GM21447 (cell line): ENCODE measurements around the gene NPEPL1.

ENCODE experiments used
- ATAC-seq: cut with Tn5 transposase; IDR thresholded peaks from one replicate; pipeline ENCODE4 v1.9.1; 2021; ENCODE audit not compliant: unreplicated experiment

The NPEPL1 gene

DNA sequence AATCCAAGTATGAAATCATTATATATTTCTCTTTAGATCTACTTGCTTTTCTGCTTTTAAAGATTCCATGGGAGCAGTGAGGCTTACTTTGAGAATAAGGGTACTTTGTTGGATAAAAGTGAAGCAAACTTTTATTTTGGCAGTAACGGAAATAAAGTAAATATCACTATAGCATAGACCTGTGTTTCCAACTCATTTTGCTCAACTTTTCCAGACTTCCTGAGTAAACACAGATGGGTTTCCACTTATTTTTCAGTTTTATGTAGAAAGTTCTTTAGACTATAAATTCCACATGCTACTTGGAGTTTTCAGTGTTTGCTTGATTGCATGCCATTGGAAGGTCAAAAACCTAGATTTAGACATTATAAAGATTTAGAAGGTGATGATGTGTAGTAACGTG lies 35.3 kb upstream of the NPEPL1 start:
- no peak for ATAC-seq

DNA sequence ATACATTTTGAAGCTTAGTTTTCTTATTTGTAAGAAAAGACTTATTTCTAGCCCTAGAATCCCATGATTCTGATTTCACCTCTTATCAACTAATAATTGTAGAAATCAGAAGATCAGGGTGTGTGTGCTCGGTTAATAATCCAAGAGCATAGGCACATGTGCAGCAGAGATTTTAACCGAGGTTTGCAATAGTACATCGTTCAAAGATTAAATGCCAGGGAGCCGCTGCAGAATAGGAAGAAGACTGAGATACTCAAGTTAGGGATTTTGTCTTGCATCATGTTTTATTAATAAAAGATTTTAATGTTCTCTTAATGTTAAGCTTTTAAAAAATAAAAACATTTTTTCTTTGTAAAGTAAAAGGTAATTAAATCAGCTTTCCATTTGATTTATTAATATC lies 34.6 kb upstream of the NPEPL1 start:
- ATAC-seq, result no peak

DNA sequence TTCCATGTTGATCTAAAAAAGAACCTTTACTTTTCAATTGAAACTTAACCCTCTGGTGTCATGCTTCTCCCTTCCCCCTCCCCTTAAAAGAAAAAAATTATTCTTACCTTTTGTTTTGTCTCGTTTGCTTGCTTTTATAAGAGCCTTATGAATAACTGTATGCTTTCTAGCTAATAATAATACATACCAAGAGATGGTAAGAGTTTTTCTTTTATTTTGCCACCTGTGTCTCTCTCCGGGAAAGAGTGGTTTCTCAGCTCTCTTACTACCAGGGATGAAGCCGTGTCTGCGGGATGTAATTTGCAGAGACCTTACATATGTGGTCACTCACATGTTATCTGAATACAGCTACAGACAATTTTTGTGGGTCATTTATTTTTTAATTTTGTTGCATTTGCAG lies 33.8 kb upstream of the NPEPL1 start:
- no peak for ATAC-seq

DNA sequence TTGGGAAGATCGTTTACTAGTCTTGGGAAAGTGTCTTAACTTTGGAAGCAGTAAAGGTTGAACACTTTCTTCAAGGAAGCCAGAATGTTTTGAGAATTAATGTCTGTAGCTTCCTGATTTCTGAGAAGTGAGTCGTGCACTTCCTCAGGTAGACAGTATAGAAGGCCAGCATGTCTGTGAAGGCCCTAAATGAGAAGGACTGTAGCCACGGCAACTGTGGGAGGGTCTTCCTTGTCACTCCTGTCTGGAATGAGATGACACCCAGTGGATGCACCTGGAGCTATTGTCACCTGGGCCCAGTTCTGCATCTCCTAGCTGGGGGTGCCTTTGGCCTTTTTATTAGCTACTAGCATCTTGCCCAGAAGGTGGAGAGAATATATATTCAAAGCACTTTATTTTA lies 32.8 kb upstream of the NPEPL1 start:
- no peak for ATAC-seq

DNA sequence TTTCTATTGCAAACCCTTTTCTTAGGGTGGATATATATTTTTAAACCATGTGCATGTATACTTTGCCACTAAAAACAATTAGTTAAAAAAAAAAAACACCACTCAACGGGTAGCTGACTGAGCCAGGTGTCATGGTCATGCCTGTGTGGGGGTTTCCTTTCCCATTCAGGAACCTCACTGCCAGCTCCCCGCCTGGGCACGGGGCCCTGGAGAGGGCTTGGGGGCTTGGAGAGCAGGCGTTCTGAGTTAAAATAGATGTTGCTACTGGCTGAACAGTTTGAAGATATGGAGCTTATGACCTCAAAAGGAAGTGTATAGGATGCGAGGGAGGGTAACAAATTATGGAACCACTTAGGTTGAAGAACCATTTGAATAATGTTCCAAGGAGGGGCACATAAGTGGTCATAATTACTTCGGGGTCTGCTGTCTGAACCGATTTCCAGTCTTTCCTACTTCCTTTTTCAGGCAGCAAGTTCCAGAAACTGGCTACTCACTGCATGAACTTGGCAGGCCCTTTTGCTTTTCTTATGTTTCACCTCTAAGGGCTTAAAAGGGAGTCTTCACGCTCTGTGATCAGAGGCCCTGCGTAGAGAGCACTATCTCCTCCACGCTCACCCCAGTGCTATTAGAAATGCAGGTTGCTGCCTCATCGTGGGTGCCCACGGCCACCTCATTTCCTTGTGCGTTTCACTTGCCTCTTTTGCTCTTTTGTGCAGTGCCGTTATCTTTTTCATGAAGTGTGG lies 31.6 kb upstream of the NPEPL1 start:
- ATAC-seq, result no peak

DNA sequence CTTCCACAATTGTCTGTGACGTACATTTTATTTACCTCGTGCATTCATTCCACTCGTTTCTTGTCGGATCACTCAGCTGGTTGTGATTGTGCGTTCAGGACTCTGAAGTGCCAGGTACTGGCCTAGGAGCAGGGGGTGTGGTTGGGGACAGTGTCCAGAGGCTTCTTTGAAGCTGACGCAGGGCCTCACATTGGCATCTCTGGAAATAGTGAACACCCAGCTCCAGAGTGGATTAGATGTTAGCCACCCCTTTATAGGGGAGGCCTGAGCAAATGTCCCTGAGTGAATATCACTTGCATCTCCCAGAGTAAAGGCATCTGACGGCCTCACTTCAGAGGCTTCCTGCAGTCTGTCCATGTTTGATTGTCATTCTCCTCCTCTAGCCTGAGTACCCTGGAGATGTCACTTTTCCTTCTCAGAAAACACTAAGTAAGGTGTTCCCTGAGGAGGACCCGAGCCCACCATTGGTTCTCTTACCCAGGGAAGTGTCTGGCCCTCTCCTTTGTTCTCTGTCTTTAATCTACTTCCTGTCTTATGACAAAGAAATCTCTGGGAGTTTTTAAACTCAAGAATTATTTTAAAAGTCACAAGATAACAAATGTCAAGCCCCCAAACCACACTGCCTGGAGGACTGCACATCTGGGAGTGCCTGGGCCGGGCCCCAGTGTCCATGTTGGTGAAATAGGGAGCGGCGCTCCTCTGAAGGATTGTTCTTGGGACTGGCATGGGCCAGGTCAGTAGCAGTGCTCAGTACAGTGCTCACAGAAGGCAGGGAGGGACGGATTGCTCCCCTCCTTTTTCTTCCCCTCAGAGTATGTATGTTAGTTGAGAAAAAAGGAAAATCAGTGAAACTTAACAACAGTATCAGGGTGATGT lies 30.8 kb upstream of the NPEPL1 start:
- ATAC-seq, result no peak

DNA sequence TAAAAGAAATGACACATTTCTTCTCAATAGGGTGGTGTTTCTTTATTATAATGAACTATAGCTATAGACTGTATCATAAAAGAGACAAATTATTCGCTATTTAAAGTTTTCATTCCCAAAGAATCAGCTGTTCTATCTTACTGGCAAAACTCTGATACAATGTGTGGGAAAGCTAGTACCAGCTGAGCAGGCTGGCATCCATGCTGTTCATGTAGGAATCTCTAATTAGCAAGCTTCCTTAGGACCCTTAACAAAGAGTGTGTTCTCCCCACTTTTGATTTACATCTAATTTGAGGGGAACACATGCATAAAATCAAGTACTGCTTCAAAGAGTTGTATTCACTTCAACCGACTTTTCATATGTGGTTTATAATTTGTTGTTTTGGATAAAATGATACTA lies 28.3 kb upstream of the NPEPL1 start:
- no peak for ATAC-seq

DNA sequence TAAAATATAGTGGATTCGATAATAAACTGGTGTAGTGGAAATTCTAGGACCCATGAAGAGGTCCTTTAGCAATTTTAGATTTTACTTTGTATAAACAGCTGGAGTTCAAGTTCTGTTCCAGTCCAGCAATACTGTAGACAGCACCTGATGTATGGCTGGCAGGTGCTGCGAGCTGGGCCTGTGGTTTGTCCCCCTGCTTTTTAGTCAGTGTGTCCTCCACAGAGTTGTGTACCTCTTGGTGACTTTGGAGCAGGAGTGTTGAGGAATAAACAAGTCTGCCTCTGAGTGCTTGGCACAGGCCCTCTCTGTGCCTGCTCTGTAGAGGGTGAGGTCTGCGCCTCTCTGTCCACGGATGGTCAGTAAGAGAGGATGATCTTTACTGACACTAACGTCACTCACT lies 27.7 kb upstream of the NPEPL1 start:
- no peak for ATAC-seq

DNA sequence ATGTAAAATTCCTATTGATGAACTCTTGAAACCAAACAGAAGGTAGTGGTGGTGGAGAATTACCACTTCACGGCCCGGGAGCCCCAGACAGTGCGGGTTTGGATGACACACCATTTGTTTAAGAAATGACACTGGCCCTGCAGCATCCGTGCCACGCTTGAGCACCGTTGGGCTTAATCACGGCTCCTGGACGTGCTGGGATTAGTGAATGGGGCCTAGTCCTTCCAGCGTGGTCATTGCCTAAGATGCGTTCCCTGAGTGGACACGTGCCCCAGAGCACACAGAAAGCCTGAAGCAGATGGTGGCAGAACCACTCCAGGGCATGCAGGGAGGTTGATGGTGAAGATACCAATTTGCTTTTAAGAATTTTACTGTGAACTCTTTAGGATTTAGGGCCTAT lies 27.0 kb upstream of the NPEPL1 start:
- no peak for ATAC-seq

DNA sequence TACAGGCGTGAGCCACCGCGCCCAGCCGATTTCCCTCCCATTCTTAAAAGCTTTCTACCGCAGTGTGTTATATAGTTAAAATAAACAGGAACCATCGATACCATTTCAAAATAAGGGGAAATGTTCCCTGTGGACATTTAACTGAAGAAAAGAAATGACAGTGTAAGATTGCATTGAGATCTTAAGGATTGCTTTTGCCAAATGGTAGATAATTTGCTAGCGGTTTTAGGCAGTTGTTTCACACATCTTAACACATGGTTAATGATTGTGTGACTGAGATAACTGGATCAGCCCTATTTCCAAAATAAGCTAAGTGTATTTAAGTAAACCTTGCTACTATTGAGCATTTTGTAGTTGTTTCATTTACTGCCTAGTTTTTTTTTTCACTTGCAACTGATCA lies 25.9 kb upstream of the NPEPL1 start:
- no peak for ATAC-seq

DNA sequence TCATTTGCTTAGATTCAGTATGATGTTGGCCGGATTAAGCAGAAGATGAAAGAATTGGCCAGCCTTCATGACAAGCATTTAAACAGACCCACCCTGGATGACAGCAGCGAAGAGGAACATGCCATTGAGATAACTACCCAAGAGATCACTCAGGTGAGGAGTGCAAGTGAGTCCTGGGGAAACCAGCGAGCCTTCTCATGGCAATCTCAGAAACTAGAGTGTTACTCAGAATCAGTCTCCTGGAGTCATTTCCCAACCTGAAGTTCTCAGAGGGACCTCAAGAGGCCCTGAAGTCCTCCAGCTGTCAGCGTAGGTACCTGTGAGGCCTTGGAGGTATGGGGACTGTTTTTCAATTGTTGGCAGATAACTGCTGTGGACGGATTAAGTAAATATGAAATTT lies 24.6 kb upstream of the NPEPL1 start:
- no peak for ATAC-seq

DNA sequence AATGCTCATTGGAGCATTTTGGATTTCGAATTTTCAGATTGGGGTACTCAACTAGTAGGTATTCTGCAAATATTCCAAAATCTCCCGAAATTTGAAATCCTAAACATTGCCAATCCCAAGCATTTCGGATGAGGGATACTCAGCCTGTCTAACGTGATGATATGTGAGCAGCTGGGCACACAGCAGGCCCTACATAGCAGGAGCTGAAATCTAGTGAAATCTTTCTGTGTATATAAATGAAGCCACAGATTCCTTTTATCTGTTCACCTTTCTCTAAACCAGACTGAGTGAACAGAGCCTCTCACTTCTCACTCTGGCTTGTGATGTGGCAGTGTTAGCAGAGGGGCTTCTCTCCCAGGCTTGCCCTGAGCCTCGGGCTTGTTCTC lies 23.7 kb upstream of the NPEPL1 start:
- no peak for ATAC-seq

DNA sequence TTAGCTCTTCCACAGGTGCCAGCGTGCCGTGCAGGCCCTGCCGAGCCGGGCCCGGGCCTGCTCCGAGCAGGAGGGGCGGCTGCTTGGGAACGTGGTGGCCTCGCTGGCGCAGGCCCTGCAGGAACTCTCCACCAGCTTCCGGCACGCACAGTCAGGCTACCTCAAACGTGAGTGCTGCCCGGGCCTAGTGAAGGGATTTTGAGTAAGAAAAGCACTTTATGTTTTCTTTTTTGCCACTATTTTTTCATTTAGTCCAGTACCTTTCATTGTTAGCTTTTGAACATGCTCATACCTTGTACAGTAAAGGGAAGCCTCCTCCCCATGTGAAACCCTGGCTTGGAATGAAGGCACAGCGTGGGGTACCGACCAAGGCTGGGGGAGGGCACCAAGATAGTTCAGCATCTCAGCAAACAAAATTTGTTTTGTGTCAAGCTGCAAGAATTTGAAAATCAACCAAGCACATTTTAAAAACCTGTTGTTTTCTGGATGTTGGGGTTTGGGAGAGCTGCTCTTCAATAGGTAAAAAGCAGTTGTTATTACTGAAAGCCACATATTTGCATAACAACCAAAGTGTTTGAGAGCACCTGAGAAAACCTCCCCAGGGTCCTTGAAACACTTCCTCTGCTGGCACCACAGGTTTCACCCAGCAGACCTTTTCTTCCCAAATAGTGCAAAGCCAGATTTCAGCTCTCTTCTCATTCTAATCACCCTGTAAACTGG lies 23.2 kb upstream of the NPEPL1 start:
- peak; percentile 87 for ATAC-seq

DNA sequence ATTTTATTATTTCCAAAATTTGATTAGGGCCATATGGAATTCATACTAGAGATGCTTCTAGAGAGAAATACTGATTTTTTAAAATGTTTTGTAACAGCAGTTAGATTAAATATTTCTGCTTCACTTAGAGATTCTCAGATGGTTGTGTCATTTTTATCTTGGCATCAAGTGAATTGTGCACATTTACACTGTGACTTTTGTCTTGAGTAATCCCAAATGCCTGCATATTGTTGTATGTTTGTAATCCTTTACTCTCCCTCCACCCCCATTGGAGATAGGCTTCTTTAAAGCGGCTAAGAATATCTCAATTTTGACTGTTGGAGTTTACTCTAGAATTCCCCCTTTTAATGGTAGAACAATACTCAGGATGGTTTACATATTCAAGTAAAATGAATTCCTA lies 22.5 kb upstream of the NPEPL1 start:
- no peak for ATAC-seq

DNA sequence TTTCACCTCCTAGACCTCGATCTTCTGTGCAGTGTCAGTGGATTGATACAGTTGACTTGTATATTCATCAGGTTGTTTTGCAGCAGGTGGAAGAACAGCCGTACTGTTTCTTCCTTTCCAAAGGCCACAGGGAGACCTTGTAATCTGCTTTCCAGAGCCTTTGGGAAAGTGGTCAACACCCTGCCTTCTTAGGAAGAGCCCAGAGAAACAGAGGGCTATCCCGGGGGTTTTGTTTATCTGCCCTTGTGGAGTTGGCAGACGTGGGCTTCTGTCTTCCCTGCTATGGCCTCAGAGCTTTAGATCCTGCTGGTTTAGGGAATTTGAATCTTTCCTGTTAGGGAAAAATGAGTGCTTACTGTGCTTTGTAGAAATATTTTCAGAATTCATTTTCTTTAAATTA lies 21.9 kb upstream of the NPEPL1 start:
- ATAC-seq, result no peak

DNA sequence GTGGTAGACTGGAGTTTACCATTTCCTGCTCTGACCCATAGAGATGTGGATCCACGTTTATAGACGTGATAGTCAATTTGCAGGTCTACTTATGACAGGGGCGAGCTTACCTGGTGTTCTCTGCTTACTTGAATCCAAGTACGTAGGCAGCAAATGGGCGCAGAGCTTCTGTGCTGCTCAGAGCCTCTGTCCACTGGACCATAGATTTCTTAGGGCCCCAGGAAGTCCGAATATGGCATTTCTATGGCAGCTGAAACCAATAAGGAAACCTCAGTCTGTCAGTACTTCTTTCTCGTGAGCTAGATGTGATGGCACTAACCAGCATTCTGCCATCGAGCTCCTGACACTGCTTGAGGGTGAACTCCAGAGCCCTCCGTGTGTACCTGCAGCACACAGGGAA lies 19.5 kb upstream of the NPEPL1 start:
- no peak for ATAC-seq

DNA sequence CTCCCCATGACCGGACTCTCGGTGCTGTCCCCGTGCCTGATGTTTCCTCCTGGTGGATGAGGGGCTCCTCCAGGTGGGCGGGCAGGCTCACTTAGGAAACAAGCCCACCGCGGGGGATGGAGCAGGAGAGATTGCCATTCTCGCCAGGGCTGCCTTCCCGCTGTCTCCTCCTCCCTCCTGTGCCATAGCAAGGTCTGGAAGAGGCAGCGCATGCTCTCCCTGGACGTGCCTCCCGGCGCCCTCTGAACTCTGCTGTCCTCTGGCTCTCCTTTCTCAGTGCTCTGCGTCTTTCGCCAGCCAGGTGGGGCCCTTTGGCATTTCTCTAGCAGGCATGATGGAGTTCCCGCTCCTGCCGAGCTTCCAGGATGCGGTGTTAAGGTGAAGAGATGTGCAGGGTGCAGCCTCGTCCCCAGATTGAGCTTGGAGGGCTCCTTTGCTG lies 17.4 kb upstream of the NPEPL1 start:
- ATAC-seq, result no peak

DNA sequence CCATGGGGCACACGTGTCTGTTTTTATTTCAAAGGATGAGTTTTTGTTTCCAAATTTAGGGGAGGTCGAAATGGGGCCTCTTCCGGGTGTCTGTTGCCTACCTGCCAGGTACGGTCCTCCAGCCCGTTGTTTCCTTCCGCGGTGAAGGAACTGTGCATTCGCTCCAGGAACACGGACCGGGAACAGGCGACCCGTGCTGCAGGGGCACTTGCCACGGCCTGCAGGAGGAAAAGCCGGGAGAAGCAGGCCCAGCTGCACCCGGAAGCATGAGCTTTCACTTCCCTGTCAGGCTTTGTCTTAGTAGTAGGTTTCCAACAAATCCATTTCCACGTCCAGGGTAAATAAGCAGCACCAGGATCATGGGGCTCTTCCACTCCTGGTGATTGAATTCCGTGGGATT lies 17.0 kb upstream of the NPEPL1 start:
- ATAC-seq, result no peak

DNA sequence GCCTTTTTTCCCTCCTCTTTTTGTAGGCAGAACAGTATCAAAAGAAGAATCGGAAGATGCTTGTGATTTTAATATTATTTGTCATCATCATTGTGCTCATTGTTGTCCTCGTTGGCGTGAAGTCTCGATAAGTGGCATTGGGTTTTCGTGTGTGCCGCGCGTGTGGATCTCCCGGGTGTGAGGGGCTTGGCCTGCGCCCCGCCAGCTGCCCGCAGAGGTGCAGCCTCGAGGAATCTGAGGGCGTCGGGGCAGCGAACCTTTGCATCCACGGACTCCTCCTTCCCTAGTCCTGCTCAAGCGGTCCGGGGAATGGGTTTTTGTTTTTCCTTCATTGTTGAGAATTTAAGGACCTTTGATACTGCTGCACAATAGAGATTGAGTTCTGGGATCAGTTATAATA lies 16.4 kb upstream of the NPEPL1 start:
- no peak for ATAC-seq

DNA sequence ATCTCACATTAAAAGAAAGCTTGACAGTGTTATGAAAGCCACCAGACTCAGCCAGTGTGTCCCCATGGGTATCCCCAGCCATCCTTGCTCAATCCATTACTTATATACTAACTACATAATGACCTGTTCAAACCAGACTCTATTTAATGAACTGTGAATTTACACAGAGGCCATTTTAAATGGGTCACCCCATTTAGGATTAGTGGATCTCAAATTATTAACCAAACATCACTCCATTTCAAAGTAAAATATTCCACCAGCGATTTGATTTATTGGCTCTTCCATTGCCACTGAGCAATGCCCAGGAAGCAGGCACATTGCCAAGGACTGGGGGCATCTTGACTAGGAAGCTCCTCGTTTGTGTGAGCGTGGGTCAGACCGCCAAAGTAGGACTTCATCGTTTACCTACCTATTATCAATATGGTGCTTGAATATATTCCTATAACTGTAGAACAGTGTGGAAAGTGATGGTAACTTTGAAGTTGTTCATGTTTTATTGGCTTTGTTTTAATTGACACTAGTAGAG lies 15.5 kb upstream of the NPEPL1 start:
- no peak for ATAC-seq

DNA sequence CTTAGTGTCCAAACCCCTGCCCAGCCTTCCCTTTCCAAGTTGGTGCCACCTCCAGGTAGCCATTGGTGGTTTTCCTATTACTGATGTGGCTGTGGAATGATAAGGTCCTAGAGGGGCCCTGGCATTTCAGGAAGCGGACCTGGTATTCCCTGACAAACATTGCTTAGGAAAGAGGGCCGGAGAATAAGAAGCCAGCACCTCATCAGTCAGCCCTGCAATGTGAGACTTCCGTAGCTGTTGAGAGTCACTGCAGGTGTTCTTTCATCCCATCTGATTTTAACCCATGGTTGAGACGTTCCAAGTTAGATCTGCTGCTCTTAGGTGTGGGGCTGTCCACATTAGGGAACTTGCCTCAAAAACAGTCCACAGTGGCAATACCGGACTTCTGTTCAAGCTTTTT lies 14.8 kb upstream of the NPEPL1 start:
- no peak for ATAC-seq

DNA sequence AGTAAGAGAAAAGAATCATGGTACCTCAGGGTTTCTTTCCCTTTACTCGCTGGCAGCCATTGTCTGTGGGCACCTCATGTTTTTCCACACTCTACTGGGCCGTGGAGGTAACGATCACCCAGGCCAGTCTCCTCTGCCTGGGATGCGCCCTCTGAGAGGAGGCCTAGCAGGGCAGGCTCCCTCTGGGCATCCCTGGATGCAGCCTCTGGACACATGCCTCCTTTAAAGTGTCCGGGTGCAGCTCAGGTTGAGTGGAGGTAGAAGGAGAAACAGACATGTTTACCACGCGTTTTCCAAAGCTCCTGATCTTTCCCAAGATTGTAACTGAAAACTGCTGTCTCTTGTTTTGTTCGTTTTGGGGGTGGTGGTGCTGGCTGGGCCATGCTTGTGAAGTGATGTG lies 13.8 kb upstream of the NPEPL1 start:
- ATAC-seq, result no peak
